22Rv1 (cell line): Measurements from ENCODE around the gene AGTPBP1.

Experiments
- CTCF ChIP-seq: fragments of 450-650 bp; IDR thresholded peaks from 2 replicates; pipeline ENCODE4 v1.5.1; 2017; ENCODE audit warnings: mild to moderate bottlenecking
- ZFX ChIP-seq: fragments of 450-650 bp; IDR thresholded peaks from 2 replicates; pipeline ENCODE4 v1.6.1; 2017; ENCODE audit warnings: antibody characterized with exemption, borderline replicate concordance

GRCh38 chr9:85502815-85503655, 238.7 kb downstream of the AGTPBP1 start:
- no peak; the same call in 1 of the 2 replicates for TF ChIP-seq CTCF
- TF ChIP-seq ZFX = no peak
